ENCODE data around the gene DDIT4L. TPM values are rescaled to one million over a fixed set of nuclear protein-coding genes. Genes with fewer than 3 reads are reported as not detected.

Gene DDIT4L
- total and polyA plus RNA-seq, 2 donors (not counting 1 experiment from before 2014, with no cell fraction given) = not detected

- H3K27ac Mint-ChIP-seq = no peak overlapping the region
- H3K9me3 Mint-ChIP-seq (ENCODE audit: insufficient read depth) = no peaks in the 10 kb centered on the region
- Histone ChIP-seq H3K9me3 (ENCODE audit: control extremely low read depth in 1 of 3, control insufficient read depth in 2 of 3, insufficient read depth in 1 of 3, low read length in 2 of 3) (no peaks in the 10 kb centered on the region), H3K4me1 (ENCODE audit: control insufficient read depth in 2 of 2, insufficient read depth in 2 of 2, low read length in 2 of 2) (peaks cover 15 to 17% of the 10 kb centered on the region in 2 donors), H3K36me3 (replicated peaks in 1 of 2; ENCODE audit: control extremely low read depth in 1 of 2, control insufficient read depth in 1 of 2, extremely low read depth in 1 of 2, insufficient read depth in 2 of 2, low read length in 1 of 2) (no peaks in the 10 kb centered on the region), H3K4me3 (ENCODE audit: control extremely low read depth in 1 of 5, extremely low read depth in 1 of 5, insufficient read depth in 1 of 5, low read depth in 2 of 5, low read length in 4 of 5) (peak overlapping the region; percentile 34 to 62 (median 53)), H3K4me2 (replicated peaks; ENCODE audit: low read depth, low read length, poor library complexity, severe bottlenecking) (peak overlapping the region; percentile 85), H3K27me3 (replicated peaks in 1 of 4; ENCODE audit: control extremely low read depth in 1 of 4, control insufficient read depth in 3 of 4, insufficient read depth in 4 of 4, low read length in 3 of 4) (peaks cover 0 to 33% (median 24%) of the 10 kb centered on the region in 4 experiments), H2AFZ (ENCODE audit: insufficient read depth, low read depth, low read length, poor library complexity, severe bottlenecking) (peak overlapping the region; percentile 57), H3K79me2 (ENCODE audit: control insufficient read depth, insufficient read depth, low read length) (no peaks in the 10 kb centered on the region), H4K20me1 (ENCODE audit: control insufficient read depth, insufficient read depth, low read length, poor library complexity, severe bottlenecking) (no peaks in the 10 kb centered on the region), H3K9ac (ENCODE audit: low read length) (peak overlapping the region; percentile 62), H3K27ac (ENCODE audit: low read length in 2 of 2) (no peak overlapping the region)
- ChIA-PET POLR2A (no interaction called here), CTCF (no interaction called here)
- peaks cover 34% of the 10 kb centered on the region for H3K27me3 Mint-ChIP-seq
- intact Hi-C loops (cut with micrococcal nuclease) = loop anchor here (2.0 kb wide), 1 partner anchor 14 kb away; no protein-coding TSS in a partner anchor
- peak overlapping the region; percentile 84 for H3K4me3 Mint-ChIP-seq
- 25% methylated on average over 34 of the region's 37 CpGs for WGBS (ENCODE audit: insufficient coverage)
- ATAC-seq (ENCODE audit: low read depth) (no peak), DNase-seq (peak; percentile 34)
- H3K4me1 Mint-ChIP-seq = peaks cover 14% of the 10 kb centered on the region
- TF ChIP-seq, protein P1, sequence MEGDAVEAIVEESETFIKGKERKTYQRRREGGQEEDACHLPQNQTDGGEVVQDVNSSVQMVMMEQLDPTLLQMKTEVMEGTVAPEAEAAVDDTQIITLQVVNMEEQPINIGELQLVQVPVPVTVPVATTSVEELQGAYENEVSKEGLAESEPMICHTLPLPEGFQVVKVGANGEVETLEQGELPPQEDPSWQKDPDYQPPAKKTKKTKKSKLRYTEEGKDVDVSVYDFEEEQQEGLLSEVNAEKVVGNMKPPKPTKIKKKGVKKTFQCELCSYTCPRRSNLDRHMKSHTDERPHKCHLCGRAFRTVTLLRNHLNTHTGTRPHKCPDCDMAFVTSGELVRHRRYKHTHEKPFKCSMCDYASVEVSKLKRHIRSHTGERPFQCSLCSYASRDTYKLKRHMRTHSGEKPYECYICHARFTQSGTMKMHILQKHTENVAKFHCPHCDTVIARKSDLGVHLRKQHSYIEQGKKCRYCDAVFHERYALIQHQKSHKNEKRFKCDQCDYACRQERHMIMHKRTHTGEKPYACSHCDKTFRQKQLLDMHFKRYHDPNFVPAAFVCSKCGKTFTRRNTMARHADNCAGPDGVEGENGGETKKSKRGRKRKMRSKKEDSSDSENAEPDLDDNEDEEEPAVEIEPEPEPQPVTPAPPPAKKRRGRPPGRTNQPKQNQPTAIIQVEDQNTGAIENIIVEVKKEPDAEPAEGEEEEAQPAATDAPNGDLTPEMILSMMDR (IDR thresholded peaks at IDR 0.05) = no peak
- no peak for TF ChIP-seq EZH2 (IDR thresholded peaks at IDR 0.05; ENCODE audit: borderline replicate concordance, insufficient read depth, low read depth, low read length, poor library complexity, severe bottlenecking)
Measured at GRCh38 chr4:100190643-100191600, 654 bp upstream of the DDIT4L start.

DNA sequence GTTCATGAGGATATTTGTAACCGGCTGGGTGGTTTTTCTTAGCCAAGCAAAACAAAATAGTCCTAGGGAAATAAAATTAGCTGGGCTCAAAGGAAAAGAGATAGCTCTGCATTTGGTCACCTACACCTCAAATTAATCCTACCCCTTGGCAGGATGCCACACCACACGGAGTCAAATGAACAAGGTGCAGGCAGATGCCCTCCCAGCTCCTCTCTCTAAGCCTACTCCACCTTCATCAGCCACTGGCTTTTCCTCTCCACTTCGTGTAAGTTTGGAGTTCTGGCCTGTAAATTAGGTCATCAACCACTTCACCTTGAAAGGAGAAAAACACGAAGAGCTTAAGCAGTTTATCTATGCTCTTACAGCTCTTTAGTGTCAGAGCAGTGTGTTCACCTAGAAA lies 1.4 kb downstream of the DDIT4L start:
- peaks cover 15 to 17% of the 10 kb centered on the region in 2 donors for H3K4me1 ChIP-seq (ENCODE audit: control insufficient read depth in 2 of 2, insufficient read depth in 2 of 2, low read length in 2 of 2)
- no peak overlapping the region for H3K9ac ChIP-seq (ENCODE audit: low read length)
- H3K4me3 ChIP-seq (ENCODE audit: control extremely low read depth in 1 of 5, extremely low read depth in 1 of 5, insufficient read depth in 1 of 5, low read depth in 2 of 5, low read length in 4 of 5) = no peak overlapping the region
- H4K20me1 ChIP-seq (ENCODE audit: control insufficient read depth, insufficient read depth, low read length, poor library complexity, severe bottlenecking) = no peaks in the 10 kb centered on the region
- no peak overlapping the region for H2AFZ ChIP-seq (ENCODE audit: insufficient read depth, low read depth, low read length, poor library complexity, severe bottlenecking)
- DNase-seq = no peak
- H3K27ac ChIP-seq (ENCODE audit: low read length in 2 of 2) = no peak overlapping the region
- 45% methylated on average over 2 of the region's 4 CpGs for WGBS (ENCODE audit: insufficient coverage)
- peaks cover 0 to 34% (median 24%) of the 10 kb centered on the region in 4 experiments for H3K27me3 ChIP-seq (replicated peaks in 1 of 4; ENCODE audit: control extremely low read depth in 1 of 4, control insufficient read depth in 3 of 4, insufficient read depth in 4 of 4, low read length in 3 of 4)
- Mint-ChIP-seq H3K4me3 (peak overlapping the region; percentile 84), H3K27ac (no peak overlapping the region), H3K4me1 (peaks cover 14% of the 10 kb centered on the region), H3K9me3 (ENCODE audit: insufficient read depth) (no peaks in the 10 kb centered on the region), H3K27me3 (peaks cover 34% of the 10 kb centered on the region)
- no peak for ATAC-seq (ENCODE audit: low read depth)
- no peaks in the 10 kb centered on the region for H3K79me2 ChIP-seq (ENCODE audit: control insufficient read depth, insufficient read depth, low read length)
- TF ChIP-seq, protein P1 (IDR thresholded peaks at IDR 0.05) = no peak
- TF ChIP-seq EZH2 (IDR thresholded peaks at IDR 0.05; ENCODE audit: borderline replicate concordance, insufficient read depth, low read depth, low read length, poor library complexity, severe bottlenecking) = no peak
- ChIA-PET CTCF (no interaction called here), POLR2A (no interaction called here)
- no peaks in the 10 kb centered on the region for H3K9me3 ChIP-seq (ENCODE audit: control extremely low read depth in 1 of 3, control insufficient read depth in 2 of 3, insufficient read depth in 1 of 3, low read length in 2 of 3)
- intact Hi-C loops (cut with micrococcal nuclease) = no loop called here
- no peaks in the 10 kb centered on the region for H3K36me3 ChIP-seq (replicated peaks in 1 of 2; ENCODE audit: control extremely low read depth in 1 of 2, control insufficient read depth in 1 of 2, extremely low read depth in 1 of 2, insufficient read depth in 2 of 2, low read length in 1 of 2)
- no peak overlapping the region for H3K4me2 ChIP-seq (replicated peaks; ENCODE audit: low read depth, low read length, poor library complexity, severe bottlenecking)

Data from B cell (primary cell).